GM10847 (cell line): ENCODE measurements around the gene CAMKMT.

Experiments
- POLR2A ChIP-seq: IDR thresholded peaks from 2 replicates; pipeline ENCODE4 v1.6.1; 2011; ENCODE audit not compliant: insufficient read length; ENCODE audit errors: extremely low read depth

CAMKMT gene

DNA sequence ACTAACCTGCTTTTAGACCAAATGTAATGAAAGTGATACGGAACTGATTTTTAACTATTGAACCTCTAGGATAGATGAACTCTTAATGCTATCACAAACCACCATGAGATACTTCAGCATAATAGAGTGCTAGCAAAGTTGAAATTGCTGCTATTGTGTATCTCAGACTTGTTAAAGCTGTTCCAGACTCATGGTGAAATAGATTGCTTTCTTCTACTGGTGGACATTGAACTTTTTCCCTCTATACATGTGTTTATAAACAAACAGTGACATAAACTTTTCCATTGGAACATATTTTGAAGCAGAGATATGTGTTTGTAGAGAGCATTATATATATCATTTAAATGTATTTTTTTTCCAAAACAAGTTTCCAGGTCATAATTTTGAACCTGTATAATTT lies 157.3 kb downstream of the CAMKMT start:
- TF ChIP-seq POLR2A = no peak

DNA sequence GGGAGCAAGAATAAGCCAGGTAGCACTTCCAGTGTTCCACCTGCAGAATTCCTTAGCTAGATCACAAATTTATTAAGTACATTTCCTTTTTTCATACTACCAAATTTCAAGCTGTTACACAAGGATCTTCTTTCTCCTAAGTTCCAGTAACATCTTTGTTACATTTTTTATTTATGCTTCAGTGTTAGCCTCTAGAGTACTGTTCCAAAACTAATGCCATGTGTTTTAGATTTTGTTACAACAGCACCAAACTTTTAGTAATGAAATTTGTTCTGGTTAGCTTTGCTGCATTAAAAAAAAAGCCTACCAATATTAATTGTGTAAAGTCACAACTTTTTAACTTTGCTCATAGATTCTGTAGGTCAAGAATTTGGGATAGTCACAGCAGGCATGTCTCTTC lies 161.1 kb downstream of the CAMKMT start:
- TF ChIP-seq POLR2A = no peak

DNA sequence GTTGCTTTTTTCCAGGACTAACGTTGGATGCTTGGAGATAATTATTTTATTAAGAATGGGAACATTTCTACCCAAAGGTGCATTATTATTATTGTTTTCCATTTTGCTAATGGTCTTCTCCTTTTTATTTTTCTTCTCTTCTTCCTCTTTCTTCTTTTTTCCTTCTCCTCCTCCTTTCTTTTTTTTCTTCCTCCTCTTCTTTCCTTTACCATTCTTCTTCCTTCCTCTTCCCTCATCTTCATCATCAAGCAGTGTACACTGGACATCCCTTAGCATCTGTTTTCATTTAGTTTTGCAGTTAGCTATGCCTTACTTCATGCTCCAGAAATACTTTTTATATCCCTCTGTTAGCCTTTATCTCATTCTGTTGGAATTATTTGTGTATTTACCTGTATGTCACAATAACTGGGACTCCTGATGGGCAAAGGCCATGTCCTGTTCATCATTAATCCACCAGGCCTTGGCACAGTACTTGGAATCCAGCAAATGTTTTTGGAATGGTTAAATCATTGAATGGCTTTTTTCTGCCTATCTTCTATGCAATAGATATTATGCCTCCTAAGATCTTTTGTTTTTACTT lies 162.7 kb downstream of the CAMKMT start:
- TF ChIP-seq POLR2A = no peak

DNA sequence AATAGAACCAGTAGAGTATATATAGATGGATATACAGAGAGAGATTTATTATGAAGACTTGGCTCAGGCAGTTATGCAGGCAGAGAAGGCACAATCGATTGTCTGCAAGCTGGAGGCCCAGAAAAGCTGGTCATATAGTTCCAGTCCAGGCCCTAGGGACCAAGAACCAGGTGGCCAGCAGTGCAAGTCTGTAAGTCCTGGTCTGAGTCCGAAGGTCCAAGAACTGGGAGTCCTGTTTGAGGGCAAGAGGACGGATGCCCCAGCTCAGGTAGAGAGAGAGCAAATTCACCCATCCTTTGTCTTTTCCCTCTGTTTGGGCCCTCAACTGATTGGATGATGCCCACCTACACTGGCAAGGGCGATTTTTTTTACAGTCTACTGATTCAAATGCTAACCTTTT lies 164.6 kb downstream of the CAMKMT start:
- TF ChIP-seq POLR2A = no peak

DNA sequence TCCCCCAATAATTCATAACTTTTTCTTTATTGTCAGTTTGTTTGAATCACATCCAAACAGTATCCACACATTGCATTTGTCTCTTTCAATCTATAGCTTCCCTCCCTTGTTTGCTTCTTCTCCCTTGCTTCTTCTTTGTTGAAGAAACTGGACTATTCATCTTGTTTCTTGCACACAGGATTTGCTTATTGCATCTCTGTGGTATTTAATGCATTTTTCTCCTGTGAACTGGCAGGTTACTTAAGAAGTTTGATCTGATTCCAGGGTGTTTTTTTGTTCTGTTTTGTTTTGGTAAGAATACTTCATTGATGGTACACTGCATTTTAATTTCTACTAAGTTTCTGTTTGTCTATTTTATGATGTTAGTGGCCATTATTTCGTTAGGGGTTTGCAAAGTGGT lies 166.8 kb downstream of the CAMKMT start:
- TF ChIP-seq POLR2A = no peak

DNA sequence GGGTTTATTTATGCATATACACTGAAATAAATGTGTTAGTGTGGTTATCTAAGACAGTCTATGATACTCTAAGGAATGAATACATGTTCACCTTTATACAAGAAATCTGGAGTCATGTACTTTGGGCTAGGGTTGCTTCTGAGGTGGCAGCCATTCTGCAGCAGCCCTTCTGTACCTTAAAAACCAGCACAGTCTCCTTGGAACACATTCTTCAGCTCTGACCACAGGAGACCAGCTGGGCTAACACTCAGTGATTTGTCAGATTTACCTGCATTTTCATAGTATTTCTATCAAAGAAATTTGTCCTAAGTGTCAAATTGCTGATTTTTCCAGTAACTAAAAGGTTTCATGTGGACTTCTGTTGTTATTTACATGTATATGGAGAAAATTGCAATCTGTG lies 167.7 kb downstream of the CAMKMT start:
- no peak for TF ChIP-seq POLR2A

DNA sequence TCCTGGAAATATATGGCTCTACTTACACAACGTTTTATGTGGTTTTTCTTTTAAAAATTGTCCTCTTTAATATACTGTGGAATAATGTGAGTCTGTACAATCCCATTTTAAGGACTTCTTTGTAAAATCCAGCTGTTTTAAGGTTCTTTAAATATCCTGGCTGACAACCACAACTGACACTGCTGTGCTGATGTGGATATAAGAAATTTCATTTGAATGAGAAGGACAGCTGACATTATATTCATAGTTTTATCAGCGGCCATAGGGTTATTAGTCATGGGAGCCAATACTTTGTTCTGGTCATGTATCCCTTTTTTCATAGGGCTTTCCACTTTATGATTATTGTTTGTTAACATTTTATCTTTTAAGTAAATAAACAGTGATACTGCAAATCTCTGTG lies 169.5 kb downstream of the CAMKMT start:
- no peak for TF ChIP-seq POLR2A

DNA sequence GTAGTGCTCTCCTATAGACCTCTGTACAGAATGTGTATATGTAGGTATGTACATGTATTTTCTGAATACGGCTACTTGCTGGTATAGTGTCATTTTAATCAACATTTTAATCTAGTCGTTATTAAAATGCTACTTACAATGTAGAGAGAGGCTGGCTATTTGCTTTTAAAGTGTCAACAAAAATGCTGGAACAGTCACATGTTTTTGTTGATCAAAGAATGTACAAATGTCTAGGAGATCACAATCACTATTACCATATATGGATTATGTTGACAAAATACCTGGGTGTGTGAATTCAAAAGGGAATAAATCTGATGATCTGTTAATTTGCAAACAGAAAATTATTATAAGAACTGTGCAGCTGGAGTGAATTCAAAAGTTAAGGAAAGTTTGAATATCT lies 170.3 kb downstream of the CAMKMT start:
- TF ChIP-seq POLR2A = no peak

DNA sequence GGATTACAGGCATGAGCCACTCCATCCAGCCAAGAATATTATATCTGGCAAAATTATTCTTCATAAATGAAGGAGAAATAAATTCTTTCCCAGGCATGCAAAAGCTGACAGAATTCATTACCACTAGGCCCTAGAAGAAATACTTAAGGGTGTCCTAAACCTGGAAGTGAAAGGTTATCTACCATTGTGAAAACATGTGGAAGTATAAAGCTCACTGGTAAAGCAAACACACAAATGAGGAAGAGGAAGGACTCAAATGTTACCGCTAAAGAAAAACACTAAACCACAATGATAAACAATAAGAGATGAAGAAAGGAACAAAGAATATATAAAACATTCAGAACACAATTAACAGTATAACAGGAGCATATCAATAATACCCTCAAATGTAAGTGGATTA lies 171.8 kb downstream of the CAMKMT start:
- TF ChIP-seq POLR2A = no peak

DNA sequence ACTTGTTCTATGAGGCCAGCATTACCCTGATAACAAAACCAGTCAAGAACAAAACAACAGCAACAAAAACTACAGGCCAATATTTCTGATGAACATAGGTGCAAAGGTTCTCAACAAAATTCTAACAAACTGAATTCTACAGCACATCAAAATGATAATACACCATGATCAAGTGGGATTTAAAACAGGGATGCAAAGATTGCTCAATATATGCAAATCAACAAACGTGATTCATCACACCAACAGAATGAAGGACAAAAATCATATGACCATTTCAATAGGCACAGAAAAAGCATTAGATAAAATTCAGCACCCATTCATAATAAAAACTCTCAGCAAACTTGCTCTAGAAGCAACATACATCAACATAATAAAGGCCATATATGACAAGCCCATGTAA lies 173.6 kb downstream of the CAMKMT start:
- TF ChIP-seq POLR2A = no peak

DNA sequence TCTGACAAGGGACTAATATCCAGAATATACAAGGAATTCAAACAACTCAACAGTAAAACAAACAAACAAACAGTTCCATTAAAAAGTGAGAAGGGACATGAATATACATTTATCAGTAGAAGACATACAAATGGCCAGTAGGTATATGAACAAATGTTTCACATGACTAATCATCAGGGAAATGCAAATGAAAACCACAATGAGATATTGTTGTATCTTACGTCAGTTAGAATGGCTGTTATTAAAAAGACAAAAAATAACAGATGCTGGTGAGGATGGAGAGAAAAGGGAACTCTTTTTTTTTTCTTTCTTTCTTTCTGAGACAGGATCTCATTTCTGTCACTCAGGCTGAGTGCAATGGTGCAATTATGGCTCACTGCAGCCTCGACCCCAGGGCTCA lies 175.5 kb downstream of the CAMKMT start:
- TF ChIP-seq POLR2A = no peak

DNA sequence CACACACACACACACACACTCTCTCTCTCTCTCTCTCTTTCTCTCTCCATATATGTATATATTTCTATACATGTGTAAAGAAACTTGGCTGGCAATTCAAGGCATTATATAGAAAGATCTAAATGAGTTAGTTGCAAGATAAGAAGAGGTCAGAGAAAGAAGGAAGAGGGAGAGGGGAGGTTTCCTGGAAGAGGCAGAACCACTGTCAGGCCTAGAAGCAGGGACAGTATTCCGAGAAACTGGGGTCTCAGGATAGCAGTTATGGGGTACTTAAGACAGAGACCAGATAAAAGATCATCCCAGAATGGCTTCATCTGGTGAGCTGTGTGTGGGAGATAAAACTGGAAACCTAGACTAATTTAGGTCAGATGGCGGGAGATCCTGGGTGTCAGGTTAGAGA lies 180.8 kb downstream of the CAMKMT start:
- no peak for TF ChIP-seq POLR2A

DNA sequence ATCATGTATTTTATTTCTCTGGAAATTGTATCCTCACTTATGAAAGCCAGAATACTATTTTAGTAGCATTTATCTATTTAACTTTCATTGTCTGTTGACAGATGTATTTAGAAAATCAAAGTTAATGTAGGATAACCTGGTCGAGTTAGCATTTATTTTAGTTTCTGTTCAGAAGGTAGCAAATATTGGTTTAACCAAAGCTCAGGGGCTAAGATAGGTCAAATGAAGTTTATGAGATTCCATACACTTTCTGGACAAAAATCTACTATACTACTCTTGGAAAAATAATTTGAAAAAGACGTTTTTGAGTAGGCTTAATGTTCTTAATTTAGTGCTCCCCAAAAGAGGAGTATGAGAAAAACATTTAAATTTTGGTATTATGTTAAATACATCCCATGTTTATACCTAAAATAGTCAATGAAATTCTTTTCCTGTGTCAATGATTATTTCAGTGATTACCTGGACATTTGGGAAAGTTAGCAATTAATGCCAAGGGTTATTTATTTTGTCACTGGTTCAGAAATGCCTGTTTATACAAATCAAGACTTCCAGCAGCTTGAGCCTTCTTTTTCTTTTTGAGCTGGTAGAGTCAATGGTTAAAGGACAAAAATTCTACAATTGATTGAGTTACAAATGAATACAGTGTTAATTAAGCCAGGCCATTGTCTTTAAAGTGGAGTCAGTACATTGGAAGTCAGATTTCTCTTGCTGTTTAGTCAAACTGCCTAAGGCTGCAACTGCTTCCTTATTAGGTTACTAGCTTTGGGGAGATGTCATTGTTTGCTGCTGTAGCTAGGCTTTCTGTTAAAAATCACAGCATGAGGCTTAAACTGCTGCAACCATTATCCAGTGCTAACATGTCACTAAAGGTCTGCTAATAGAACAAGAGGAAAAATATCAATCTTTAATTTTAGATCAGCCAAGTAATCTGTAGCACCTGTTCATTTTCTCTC lies 182.3 kb downstream of the CAMKMT start:
- no peak for TF ChIP-seq POLR2A

DNA sequence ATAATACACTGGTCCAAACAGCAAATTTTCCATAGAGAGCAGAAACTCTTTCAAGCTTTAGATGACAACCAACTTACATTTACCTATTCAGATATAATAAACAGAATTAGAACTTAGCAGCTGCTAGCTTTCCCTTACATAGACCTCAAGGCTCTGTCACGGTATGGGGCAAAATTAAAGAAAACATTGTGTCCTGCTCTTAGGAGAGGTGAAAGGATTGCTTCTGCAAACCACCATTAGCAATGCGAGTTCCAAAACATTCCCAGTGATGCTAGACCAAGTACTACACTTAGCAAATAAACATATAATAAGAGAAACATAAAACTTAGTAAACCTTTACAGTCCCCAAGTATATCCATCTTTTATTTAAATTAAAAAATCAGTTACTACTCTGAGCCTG lies 183.3 kb downstream of the CAMKMT start:
- no peak for TF ChIP-seq POLR2A

DNA sequence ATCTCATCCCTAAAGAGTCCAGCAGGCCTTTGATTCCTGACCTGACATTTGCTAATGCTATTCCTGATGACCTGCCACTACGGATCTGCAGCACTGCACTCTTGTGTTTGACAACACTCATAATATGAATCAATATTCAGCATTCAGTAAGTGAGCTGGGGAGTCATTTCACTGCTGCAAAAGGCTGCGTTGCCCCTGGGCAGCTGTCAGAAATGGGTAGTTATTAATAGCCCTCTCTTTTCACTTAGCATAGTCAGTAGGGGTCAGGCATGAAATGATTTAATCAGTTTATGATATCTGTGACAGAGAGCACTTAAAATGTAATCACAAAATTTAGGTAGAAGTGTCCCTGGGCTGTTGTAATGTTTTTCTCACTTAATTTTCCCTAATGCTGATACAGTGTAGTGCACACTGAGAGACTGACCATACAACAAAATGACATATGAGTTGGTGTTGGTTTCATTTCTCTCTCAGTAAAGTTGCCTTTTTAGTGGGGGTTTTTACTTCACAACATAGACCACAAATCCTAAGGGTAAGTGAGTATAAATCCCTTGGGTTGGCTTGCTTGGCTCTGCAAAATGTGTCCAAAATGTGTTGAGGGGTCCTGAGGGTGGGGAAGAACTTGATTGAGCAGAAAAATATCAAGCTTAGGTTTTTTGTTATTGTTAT lies 184.8 kb downstream of the CAMKMT start:
- no peak for TF ChIP-seq POLR2A

DNA sequence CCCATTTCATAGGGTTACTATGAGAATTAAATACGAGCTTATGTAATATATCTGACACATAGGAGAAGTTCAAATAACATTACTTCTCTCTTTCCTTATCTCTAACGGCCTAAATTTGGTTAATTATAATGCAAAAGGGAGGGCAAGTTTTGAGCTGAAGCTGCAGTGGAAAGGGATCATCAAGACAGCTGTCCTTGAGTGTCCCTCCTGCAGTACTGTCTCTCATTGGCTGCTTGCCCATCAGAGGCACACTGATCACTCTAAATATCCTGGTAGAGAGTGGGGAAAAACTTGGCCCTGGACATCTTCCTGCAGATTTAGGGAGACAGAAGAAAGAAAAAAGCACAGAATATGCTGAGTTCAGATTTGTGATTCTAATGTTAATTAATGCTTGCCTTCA lies 186.0 kb downstream of the CAMKMT start:
- no peak for TF ChIP-seq POLR2A
